ENCODE data around the gene WDR72.

The WDR72 gene

DNA sequence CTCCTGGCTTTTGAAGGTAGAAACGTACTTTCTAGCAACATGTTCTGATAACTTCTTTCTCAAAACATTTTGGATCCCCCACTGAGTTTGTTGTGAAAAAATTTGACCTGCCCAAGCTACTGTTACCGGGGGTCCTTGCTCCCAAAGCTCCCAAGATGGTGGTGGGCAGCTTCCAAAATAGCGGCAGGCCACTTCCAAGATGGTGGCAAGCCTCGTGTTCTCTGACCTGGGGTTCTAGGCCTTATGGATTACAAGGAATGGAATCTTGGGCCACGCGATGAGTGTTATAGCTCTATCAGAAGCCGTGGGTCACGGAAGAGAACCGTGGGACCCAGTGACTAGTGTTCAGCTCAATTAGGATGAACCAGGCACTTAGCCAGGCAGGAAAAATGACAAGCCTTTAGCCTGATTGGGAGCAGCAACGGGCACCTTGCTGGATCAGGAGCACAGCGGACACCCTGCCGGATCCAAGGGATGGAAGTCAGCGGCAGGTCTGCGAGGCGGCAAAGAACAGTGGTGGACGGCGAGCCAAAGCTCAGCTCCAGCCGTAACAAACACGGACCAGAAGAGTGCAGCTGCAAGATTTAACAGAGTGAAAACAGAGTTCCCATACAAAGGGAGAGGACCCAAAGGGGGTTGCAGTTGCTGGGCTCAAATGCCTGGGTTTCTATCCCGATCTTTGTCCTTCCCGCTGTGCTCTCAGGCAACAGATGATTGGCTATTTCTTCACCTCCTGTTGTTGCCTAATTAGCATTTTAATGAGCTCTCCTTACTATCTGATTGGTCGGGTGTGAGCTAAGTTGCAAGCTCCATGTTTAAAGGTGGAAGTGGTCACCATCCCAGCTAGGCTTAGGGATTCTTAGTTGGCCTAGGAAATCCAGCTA is 133.3 kb downstream of the WDR72 start:
- no peak overlapping the region for H3K4me3 ChIP-seq (ENCODE audit: low read depth, low read length)
- TF ChIP-seq, protein P1, sequence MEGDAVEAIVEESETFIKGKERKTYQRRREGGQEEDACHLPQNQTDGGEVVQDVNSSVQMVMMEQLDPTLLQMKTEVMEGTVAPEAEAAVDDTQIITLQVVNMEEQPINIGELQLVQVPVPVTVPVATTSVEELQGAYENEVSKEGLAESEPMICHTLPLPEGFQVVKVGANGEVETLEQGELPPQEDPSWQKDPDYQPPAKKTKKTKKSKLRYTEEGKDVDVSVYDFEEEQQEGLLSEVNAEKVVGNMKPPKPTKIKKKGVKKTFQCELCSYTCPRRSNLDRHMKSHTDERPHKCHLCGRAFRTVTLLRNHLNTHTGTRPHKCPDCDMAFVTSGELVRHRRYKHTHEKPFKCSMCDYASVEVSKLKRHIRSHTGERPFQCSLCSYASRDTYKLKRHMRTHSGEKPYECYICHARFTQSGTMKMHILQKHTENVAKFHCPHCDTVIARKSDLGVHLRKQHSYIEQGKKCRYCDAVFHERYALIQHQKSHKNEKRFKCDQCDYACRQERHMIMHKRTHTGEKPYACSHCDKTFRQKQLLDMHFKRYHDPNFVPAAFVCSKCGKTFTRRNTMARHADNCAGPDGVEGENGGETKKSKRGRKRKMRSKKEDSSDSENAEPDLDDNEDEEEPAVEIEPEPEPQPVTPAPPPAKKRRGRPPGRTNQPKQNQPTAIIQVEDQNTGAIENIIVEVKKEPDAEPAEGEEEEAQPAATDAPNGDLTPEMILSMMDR (IDR thresholded peaks at IDR 0.05; ENCODE audit: low read depth, low read length): no peak

DNA sequence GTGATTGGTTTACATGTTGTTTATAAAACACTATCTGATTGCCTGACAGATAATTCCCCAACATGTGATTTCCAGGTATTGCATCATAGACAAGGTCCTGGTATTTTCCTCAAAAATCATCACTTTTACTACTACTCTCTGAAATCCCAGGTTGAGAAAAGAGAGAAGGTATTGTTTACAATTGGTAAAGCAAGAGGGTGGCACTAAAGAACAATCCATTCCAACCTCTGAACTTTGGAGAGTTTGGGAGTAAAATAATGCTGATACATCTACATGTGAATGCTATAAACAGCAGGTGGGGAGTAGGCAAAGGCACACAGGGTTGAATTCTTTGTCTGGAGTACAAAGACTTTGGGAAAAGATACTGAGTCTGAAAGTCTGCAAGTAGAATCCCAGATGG is 134.2 kb downstream of the WDR72 start:
- no peak overlapping the region for H3K4me3 ChIP-seq (ENCODE audit: low read depth, low read length)

DNA sequence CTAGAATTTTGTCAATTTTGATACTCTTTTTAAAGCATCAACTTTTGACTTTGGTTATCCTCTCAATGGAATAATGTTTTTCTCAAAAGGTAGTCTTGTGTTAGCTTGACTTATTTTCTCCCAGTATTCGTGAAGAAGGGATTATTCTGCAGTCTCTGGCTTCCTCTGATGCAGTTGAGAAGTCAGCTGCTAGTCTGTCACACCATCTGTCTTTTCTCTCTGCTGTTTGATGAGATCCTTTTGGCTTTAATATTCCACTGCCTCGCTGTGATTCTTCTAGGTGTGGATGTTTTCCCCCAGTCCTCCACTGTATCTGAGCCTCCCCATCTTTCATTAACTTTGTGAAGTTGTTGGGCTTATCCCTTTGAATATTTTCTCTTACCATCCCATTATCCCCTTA is 141.0 kb downstream of the WDR72 start:
- TF ChIP-seq, protein P1 (IDR thresholded peaks at IDR 0.05; ENCODE audit: low read depth, low read length): no peak
- no peak overlapping the region for H3K4me3 ChIP-seq (ENCODE audit: low read depth, low read length)

More for the DNA sequence above, 134.2 kb downstream of the WDR72 start:
- TF ChIP-seq, protein P1 (IDR thresholded peaks at IDR 0.05; ENCODE audit: low read depth, low read length): no peak

DNA sequence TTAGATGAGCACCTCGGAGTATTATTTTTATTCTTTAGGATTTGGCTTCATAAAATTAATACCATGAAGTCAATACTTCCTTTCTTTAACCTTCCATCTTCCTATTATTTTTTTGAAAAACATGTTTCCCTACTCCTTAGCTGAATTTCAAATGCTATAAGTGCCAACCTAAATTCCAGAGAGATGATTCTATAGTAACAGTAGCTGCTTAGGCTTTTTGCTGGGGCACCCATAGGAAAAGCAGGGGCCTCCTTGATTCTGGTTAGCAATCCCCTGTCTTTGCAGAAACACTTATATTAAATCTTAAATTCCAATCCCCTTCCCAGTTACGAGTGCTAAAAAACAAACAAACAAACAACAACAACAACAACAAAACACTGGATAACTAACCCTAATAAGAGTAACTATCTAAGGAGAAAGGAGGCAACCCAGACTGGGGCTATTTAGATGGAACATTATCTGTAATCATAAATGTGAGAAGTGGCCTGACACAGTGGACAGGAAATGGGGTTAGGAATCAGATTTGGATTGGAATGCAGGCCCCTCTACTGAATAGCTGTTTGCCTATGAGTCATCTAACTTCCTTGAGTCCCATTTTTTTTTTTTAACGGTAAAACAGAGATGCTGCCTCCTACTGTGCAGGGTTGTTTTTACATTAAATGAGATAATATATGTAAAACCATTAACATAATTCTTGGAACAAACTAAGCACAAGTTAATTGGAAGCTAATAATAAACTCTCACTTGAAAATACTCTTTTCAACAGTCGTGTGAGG is 148.1 kb downstream of the WDR72 start:
- H3K4me3 ChIP-seq (ENCODE audit: low read depth, low read length): no peak overlapping the region
- TF ChIP-seq, protein P1 (IDR thresholded peaks at IDR 0.05; ENCODE audit: low read depth, low read length): no peak

DNA sequence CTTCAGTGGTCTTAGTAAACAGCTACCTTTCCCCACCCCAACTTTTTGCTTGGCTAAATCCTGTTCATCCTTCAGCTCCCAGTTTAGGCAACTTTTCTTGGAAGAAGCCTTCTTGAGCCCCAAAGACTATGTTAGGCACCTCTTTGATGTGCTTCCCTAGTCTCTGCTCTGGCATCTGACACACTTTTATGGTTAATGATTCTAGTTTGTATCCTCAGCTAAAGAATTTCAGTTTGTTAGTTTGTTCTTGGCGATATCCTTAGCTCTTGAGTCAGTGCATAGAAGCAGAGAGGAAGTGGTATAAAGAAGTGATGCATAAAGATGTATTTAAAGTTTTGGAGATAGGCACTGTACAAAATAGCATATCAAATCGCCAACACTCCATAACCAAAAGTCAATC is 168.4 kb downstream of the WDR72 start:
- H3K4me3 ChIP-seq (ENCODE audit: low read depth, low read length): no peak overlapping the region
- TF ChIP-seq, protein P1 (IDR thresholded peaks at IDR 0.05; ENCODE audit: low read depth, low read length): no peak

DNA sequence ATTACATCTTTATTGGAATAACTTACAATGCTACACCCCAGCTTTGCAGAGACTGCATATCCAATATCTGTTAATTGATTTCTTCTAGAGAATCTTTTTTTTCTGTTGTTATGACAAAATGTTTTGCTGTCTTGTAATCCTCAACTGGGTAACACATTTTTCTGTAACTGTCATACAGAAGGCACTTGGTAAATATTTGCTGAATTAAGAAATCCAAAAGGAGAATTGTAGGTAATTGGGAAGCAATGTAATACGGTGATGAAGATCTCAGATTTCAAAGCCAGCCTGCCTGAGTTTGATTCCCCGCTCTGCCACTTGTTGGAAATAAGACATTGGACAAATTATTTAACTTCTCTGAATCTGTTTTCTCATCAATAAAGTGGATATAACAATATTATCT is 169.1 kb downstream of the WDR72 start:
- no peak overlapping the region for H3K4me3 ChIP-seq (ENCODE audit: low read depth, low read length)
- TF ChIP-seq, protein P1 (IDR thresholded peaks at IDR 0.05; ENCODE audit: low read depth, low read length): no peak

All from WI38 (cell line).